ENCODE data around the gene CASP8AP2. TPM values are rescaled to one million over a fixed set of nuclear protein-coding genes. Genes with fewer than 3 reads are reported as not detected.
"Not testable (repeated sequence)": the region's sequence is repeated elsewhere in the genome, so short reads cannot be mapped to it uniquely, and the experiment has no call there.

Gene CASP8AP2
- polyA plus RNA-seq, 2 donors, result 3.2 to 4.4 TPM

DNA sequence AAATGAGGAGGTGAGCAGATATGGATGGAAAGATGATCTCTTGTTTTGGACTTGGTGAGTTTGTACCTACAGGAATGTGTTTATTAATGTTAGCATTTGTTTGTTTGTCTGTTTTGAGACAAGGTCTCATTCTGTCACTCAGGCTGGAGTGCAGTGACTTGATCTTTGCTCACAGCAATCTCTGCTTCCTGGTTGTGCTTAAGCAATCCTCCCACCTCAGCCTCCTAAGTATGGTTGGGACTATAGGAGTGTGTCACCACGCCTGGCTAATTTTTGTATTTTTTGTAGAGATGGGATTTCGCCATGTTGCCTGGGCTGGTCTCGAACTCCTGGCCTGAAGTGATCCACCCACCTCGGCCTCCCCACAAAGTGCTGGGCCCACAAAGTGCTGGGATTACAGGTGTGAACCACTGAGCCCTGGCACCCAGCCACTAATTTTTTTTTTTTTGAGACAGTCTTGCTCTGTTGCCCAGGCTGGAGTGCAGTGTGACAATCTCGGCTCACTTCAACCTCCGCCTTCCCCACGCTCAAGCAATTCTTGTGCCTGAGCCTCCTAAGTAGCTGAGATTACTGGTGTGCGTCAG lies 7.1 kb downstream of the CASP8AP2 start:
- 95 to 97% methylated on average over 8 of the region's 8 CpGs for WGBS, 2 donors
- no peak overlapping the region for H3K27ac ChIP-seq (ENCODE audit: low read depth in 2 of 2, low read length in 1 of 2)
- H3K36me3 ChIP-seq (ENCODE audit: control insufficient read depth in 2 of 2, insufficient read depth in 2 of 2, low read length in 1 of 2), result no peaks in the 10 kb centered on the region
- no peaks in the 10 kb centered on the region for H3K27me3 ChIP-seq (ENCODE audit: control insufficient read depth in 1 of 2, insufficient read depth in 2 of 2, low read length in 2 of 2)
- H3K4me3 ChIP-seq (ENCODE audit: low read depth in 1 of 2, low read length in 2 of 2), result no peak overlapping the region
- no peaks in the 10 kb centered on the region for H3K9me3 ChIP-seq (ENCODE audit: control insufficient read depth in 2 of 2, insufficient read depth in 1 of 2, low read depth in 1 of 2, low read length in 1 of 2)
- H3K4me1 ChIP-seq (ENCODE audit: control insufficient read depth in 2 of 2, insufficient read depth in 2 of 2, low read length in 1 of 2), result no peaks in the 10 kb centered on the region

DNA sequence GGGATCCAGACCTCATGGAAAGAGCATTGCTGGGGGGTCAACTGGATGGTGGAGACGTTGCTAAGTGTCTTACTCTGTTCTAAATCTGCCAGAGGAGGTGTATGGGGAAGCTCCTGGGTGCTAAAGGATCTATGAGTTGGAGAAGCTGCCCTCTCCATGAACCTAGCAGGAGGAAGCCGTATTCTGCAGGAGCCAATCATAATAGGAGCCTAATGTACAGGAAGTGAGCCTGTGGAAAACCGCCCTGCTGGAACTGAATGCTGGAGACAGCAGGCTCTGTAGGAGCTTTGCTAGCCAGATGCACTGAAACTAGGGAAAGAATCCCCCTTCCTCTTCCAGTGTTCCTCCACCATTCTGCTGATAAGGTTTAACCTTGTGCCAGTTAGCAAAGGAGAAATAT lies 10.9 kb downstream of the CASP8AP2 start:
- H3K4me1 ChIP-seq (ENCODE audit: control insufficient read depth in 2 of 2, insufficient read depth in 2 of 2, low read length in 1 of 2), result peaks cover 2 to 3% of the 10 kb centered on the region in 2 donors
- H3K36me3 ChIP-seq (ENCODE audit: control insufficient read depth in 2 of 2, insufficient read depth in 2 of 2, low read length in 1 of 2), result no peaks in the 10 kb centered on the region
- H3K4me3 ChIP-seq (ENCODE audit: low read depth in 1 of 2, low read length in 2 of 2), result no peak overlapping the region
- H3K27ac ChIP-seq (ENCODE audit: low read depth in 2 of 2, low read length in 1 of 2), result no peak overlapping the region
- 69 to 74% methylated on average over 3 of the region's 3 CpGs for WGBS, 2 donors
- no peaks in the 10 kb centered on the region for H3K9me3 ChIP-seq (ENCODE audit: control insufficient read depth in 2 of 2, insufficient read depth in 1 of 2, low read depth in 1 of 2, low read length in 1 of 2)
- no peaks in the 10 kb centered on the region for H3K27me3 ChIP-seq (ENCODE audit: control insufficient read depth in 1 of 2, insufficient read depth in 2 of 2, low read length in 2 of 2)

DNA sequence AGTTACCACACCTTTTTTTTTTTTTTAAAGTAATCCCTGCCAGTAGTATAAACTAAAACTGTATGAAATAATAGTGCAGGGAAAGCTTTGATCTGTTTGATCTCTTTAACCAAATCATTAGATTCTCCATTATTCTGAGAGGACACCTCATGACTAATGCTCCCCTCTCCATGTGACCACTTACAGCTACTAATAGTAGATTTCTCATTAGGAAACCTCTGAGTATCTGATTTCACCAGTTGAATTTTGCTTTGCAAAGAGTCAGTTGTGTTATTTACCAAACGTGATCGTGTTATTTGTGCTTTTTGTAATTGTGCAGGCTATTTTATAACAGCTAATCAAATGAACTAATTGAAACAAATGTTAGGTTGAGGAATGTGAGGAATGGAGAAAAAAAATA lies 12.5 kb downstream of the CASP8AP2 start:
- Histone ChIP-seq H3K9me3 (ENCODE audit: control insufficient read depth in 2 of 2, insufficient read depth in 1 of 2, low read depth in 1 of 2, low read length in 1 of 2) (no peaks in the 10 kb centered on the region), H3K4me3 (ENCODE audit: low read depth in 1 of 2, low read length in 2 of 2) (no peak overlapping the region), H3K27me3 (ENCODE audit: control insufficient read depth in 1 of 2, insufficient read depth in 2 of 2, low read length in 2 of 2) (no peaks in the 10 kb centered on the region), H3K27ac (ENCODE audit: low read depth in 2 of 2, low read length in 1 of 2) (no peak overlapping the region), H3K36me3 (ENCODE audit: control insufficient read depth in 2 of 2, insufficient read depth in 2 of 2, low read length in 1 of 2) (no peaks in the 10 kb centered on the region), H3K4me1 (ENCODE audit: control insufficient read depth in 2 of 2, insufficient read depth in 2 of 2, low read length in 1 of 2) (peaks cover 3 to 5% of the 10 kb centered on the region in 2 donors)
- WGBS, 2 donors, result 83 to 86% methylated on average over 2 of the region's 2 CpGs

DNA sequence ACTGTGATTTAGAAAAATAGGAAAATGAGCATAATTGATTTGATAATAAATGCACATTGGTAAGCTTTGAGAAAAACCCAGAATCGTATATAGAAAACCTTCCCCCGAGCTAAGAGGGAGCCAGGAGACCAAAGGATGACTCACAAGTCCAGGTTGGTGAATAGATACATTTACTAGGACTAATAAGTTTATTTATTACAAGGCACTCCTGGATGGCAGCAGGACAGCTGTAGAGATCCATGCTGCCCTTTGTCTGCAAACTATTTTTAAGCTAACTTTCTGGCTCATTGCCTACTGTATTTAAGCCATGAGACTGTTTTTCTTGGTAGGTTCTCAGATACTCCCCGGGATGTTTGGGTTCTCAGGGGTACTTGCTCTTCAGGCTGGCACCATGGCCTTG lies 13.4 kb downstream of the CASP8AP2 start:
- Histone ChIP-seq H3K9me3 (ENCODE audit: control insufficient read depth in 2 of 2, insufficient read depth in 1 of 2, low read depth in 1 of 2, low read length in 1 of 2) (no peaks in the 10 kb centered on the region), H3K4me3 (ENCODE audit: low read depth in 1 of 2, low read length in 2 of 2) (no peak overlapping the region), H3K36me3 (ENCODE audit: control insufficient read depth in 2 of 2, insufficient read depth in 2 of 2, low read length in 1 of 2) (no peaks in the 10 kb centered on the region), H3K4me1 (ENCODE audit: control insufficient read depth in 2 of 2, insufficient read depth in 2 of 2, low read length in 1 of 2) (peaks cover 3 to 5% of the 10 kb centered on the region in 2 donors), H3K27me3 (ENCODE audit: control insufficient read depth in 1 of 2, insufficient read depth in 2 of 2, low read length in 2 of 2) (no peaks in the 10 kb centered on the region), H3K27ac (ENCODE audit: low read depth in 2 of 2, low read length in 1 of 2) (no peak overlapping the region)
- WGBS, 2 donors, result 47 to 54% methylated on average over 3 of the region's 3 CpGs

DNA sequence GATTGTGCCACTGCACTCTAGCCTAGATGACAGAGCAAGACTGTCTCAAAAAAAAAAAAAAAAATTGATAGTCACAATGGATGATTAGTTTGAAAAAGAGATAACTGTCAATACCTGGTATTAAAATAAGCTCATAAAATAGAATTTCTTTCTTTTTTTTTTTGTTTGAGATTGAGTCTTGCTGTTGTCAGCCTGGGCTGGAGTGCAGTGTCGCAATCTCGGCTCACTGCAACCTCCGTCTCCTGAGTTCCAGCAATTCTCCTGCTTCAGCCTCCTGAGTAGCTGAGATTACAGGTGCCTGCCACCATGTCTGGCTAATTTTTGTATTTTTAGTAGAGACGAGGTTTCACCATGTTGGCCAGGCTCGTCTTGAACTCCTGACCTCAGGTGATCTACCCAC lies 17.8 kb downstream of the CASP8AP2 start:
- 94 to 98% methylated on average over 5 of the region's 5 CpGs for WGBS, 2 donors
- not testable (repeated sequence) for H3K27me3 ChIP-seq (ENCODE audit: control insufficient read depth in 1 of 2, insufficient read depth in 2 of 2, low read length in 2 of 2); H3K27ac ChIP-seq (ENCODE audit: low read depth in 2 of 2, low read length in 1 of 2); H3K36me3 ChIP-seq (ENCODE audit: control insufficient read depth in 2 of 2, insufficient read depth in 2 of 2, low read length in 1 of 2); H3K9me3 ChIP-seq (ENCODE audit: control insufficient read depth in 2 of 2, insufficient read depth in 1 of 2, low read depth in 1 of 2, low read length in 1 of 2); H3K4me1 ChIP-seq (ENCODE audit: control insufficient read depth in 2 of 2, insufficient read depth in 2 of 2, low read length in 1 of 2); H3K4me3 ChIP-seq (ENCODE audit: low read depth in 1 of 2, low read length in 2 of 2)

DNA sequence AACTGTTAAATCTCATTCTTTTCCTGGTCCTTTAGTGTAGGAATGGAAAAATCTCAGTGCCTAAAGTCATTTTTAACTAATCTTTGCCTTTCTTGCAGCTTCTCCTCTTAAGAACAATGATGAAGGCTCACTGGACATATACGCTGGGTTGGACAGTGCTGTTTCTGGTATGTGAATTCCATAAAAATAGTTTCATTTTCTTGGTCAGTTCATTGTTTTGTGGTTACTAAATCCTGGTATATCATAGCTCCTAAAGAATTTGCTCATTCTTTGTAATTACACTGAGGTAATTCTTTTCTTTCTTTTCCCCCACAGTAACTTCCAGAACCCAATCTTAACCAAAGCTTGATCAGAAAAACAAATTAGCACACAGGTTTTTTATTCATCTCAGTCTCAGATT lies 23.4 kb downstream of the CASP8AP2 start:
- Histone ChIP-seq H3K9me3 (ENCODE audit: control insufficient read depth in 2 of 2, insufficient read depth in 1 of 2, low read depth in 1 of 2, low read length in 1 of 2) (no peaks in the 10 kb centered on the region), H3K27ac (ENCODE audit: low read depth in 2 of 2, low read length in 1 of 2) (no peak overlapping the region), H3K4me3 (ENCODE audit: low read depth in 1 of 2, low read length in 2 of 2) (no peak overlapping the region), H3K36me3 (ENCODE audit: control insufficient read depth in 2 of 2, insufficient read depth in 2 of 2, low read length in 1 of 2) (peaks cover 3 to 6% of the 10 kb centered on the region in 2 donors), H3K4me1 (ENCODE audit: control insufficient read depth in 2 of 2, insufficient read depth in 2 of 2, low read length in 1 of 2) (no peaks in the 10 kb centered on the region), H3K27me3 (ENCODE audit: control insufficient read depth in 1 of 2, insufficient read depth in 2 of 2, low read length in 2 of 2) (no peaks in the 10 kb centered on the region)
- 97 to 100% methylated on average over 1 of the region's 1 CpG for WGBS, 2 donors

DNA sequence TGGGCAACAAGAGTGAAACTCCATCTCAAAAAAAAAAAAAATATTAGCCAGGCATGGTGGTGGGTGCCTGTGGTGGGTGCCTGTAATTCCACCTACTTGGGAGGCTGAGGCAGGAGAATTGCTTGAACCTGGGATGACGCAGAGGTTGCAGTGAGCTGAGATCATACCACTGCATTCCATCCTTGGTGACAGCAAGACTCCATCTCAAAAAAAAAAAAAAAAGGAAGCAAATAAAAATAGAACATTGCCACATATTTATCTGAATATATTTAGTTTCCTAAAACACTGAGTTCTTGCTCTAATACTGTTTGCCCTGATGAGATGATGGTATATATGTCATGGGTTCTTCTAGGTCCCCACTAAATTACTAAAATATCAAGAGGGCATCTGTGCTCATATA lies 28.4 kb downstream of the CASP8AP2 start:
- 95% methylated on average over 1 of the region's 1 CpG for WGBS, 2 donors
- Histone ChIP-seq H3K4me1 (ENCODE audit: control insufficient read depth in 2 of 2, insufficient read depth in 2 of 2, low read length in 1 of 2) (no peaks in the 10 kb centered on the region), H3K4me3 (ENCODE audit: low read depth in 1 of 2, low read length in 2 of 2) (no peak overlapping the region), H3K36me3 (ENCODE audit: control insufficient read depth in 2 of 2, insufficient read depth in 2 of 2, low read length in 1 of 2) (peaks cover 10% of the 10 kb centered on the region in 2 donors), H3K27ac (ENCODE audit: low read depth in 2 of 2, low read length in 1 of 2) (no peak overlapping the region), H3K27me3 (ENCODE audit: control insufficient read depth in 1 of 2, insufficient read depth in 2 of 2, low read length in 2 of 2) (no peaks in the 10 kb centered on the region), H3K9me3 (ENCODE audit: control insufficient read depth in 2 of 2, insufficient read depth in 1 of 2, low read depth in 1 of 2, low read length in 1 of 2) (no peaks in the 10 kb centered on the region)

DNA sequence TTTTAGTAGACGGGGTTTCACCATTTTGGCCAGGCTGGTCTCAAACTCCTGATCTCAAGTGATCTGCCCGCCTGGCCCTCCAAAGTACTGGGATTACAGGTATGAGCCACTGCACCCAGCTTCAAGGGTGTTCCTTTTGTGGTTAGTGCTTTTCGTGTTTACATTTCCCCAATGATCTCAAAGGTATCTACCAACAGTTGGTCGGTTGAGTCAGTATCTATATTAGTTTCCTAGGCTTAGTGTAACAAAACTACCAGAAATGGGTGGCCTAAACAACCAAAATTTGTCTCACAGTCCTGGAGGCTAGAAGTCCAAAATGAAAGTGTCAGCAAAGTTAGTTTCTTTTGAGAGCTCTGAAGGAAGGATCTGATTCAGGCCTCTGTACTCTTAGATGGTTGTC lies 30.1 kb downstream of the CASP8AP2 start:
- WGBS, 2 donors, result 86 to 89% methylated on average over 4 of the region's 4 CpGs
- no peak overlapping the region for H3K4me3 ChIP-seq (ENCODE audit: low read depth in 1 of 2, low read length in 2 of 2)
- H3K4me1 ChIP-seq (ENCODE audit: control insufficient read depth in 2 of 2, insufficient read depth in 2 of 2, low read length in 1 of 2), result no peaks in the 10 kb centered on the region
- no peaks in the 10 kb centered on the region for H3K27me3 ChIP-seq (ENCODE audit: control insufficient read depth in 1 of 2, insufficient read depth in 2 of 2, low read length in 2 of 2)
- H3K27ac ChIP-seq (ENCODE audit: low read depth in 2 of 2, low read length in 1 of 2), result no peak overlapping the region
- no peaks in the 10 kb centered on the region for H3K9me3 ChIP-seq (ENCODE audit: control insufficient read depth in 2 of 2, insufficient read depth in 1 of 2, low read depth in 1 of 2, low read length in 1 of 2)
- peaks cover 6 to 10% of the 10 kb centered on the region in 2 donors for H3K36me3 ChIP-seq (ENCODE audit: control insufficient read depth in 2 of 2, insufficient read depth in 2 of 2, low read length in 1 of 2)

DNA sequence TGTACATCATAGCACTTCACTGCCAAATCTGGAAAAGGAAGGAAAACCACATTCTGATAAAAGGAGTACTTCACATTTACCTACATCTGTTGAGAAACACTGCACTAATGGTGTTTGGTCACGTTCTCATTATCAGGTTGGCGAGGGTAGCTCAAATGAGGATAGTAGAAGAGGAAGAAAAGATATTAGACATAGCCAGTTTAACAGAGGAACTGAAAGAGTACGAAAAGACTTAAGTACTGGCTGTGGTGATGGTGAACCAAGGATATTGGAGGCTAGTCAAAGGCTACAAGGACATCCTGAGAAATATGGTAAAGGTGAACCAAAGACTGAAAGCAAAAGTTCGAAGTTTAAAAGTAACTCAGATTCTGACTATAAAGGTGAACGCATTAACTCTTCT lies 32.6 kb downstream of the CASP8AP2 start:
- no peak overlapping the region for H3K4me3 ChIP-seq (ENCODE audit: low read depth in 1 of 2, low read length in 2 of 2)
- H3K27ac ChIP-seq (ENCODE audit: low read depth in 2 of 2, low read length in 1 of 2), result no peak overlapping the region
- no peaks in the 10 kb centered on the region for H3K9me3 ChIP-seq (ENCODE audit: control insufficient read depth in 2 of 2, insufficient read depth in 1 of 2, low read depth in 1 of 2, low read length in 1 of 2)
- WGBS, 2 donors, result 92 to 94% methylated on average over 5 of the region's 5 CpGs
- no peaks in the 10 kb centered on the region for H3K27me3 ChIP-seq (ENCODE audit: control insufficient read depth in 1 of 2, insufficient read depth in 2 of 2, low read length in 2 of 2)
- no peaks in the 10 kb centered on the region for H3K4me1 ChIP-seq (ENCODE audit: control insufficient read depth in 2 of 2, insufficient read depth in 2 of 2, low read length in 1 of 2)
- peaks cover 6 to 8% of the 10 kb centered on the region in 2 donors for H3K36me3 ChIP-seq (ENCODE audit: control insufficient read depth in 2 of 2, insufficient read depth in 2 of 2, low read length in 1 of 2)

DNA sequence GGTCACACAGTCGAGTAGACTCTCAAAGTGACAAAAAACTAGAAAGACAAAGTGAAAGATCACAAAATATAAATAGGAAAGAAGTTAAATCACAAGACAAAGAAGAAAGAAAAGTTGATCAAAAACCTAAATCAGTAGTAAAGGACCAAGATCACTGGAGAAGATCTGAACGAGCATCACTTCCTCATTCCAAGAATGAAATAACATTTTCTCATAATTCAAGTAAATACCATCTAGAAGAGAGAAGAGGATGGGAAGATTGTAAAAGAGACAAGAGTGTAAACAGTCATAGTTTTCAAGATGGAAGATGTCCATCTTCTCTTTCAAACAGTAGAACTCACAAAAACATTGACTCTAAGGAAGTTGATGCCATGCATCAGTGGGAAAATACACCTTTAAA lies 33.0 kb downstream of the CASP8AP2 start:
- no peak overlapping the region for H3K27ac ChIP-seq (ENCODE audit: low read depth in 2 of 2, low read length in 1 of 2)
- no peaks in the 10 kb centered on the region for H3K27me3 ChIP-seq (ENCODE audit: control insufficient read depth in 1 of 2, insufficient read depth in 2 of 2, low read length in 2 of 2)
- H3K4me3 ChIP-seq (ENCODE audit: low read depth in 1 of 2, low read length in 2 of 2), result no peak overlapping the region
- no peaks in the 10 kb centered on the region for H3K4me1 ChIP-seq (ENCODE audit: control insufficient read depth in 2 of 2, insufficient read depth in 2 of 2, low read length in 1 of 2)
- 90 to 91% methylated on average over 2 of the region's 2 CpGs for WGBS, 2 donors
- H3K36me3 ChIP-seq (ENCODE audit: control insufficient read depth in 2 of 2, insufficient read depth in 2 of 2, low read length in 1 of 2), result peaks cover 6 to 8% of the 10 kb centered on the region in 2 donors
- H3K9me3 ChIP-seq (ENCODE audit: control insufficient read depth in 2 of 2, insufficient read depth in 1 of 2, low read depth in 1 of 2, low read length in 1 of 2), result no peaks in the 10 kb centered on the region
